ENCODE data around the gene B4GALT2.

The B4GALT2 gene

GRCh38 chr1:43991476-43992231 lies 12.6 kb downstream of the B4GALT2 start, which contains the start of gene CCDC24:
Gene CCDC24, plus strand, starts transcription at chr1:43991599. Its CDS starts 280 bp downstream, at chr1:43991879.
- H3K18ac ChIP-seq (ENCODE audit: low read length), result peak within 1 kb of the TSS; percentile 98
- H2AK5ac ChIP-seq (ENCODE audit: low read depth, low read length), result peak within 1 kb of the TSS; percentile 66
- peak within 1 kb of the TSS; percentile 99 for H3K23ac ChIP-seq (ENCODE audit: low read depth, low read length, poor library complexity)
- peak within 1 kb of the TSS; percentile 99 for H2AFZ ChIP-seq (ENCODE audit: low read length)
- peak within 1 kb of the TSS; percentile 63 to 83 for H3K4me3 ChIP-seq (ENCODE audit: low read length in 2 of 2)
- peak within 1 kb of the TSS; percentile 44 for H3K27ac ChIP-seq (replicated peaks; ENCODE audit: low read length)
- no peak within 1 kb of the TSS for H2BK120ac ChIP-seq (ENCODE audit: low read depth, low read length)
- no peak for DNase-seq (ENCODE audit: low spot score)
- no peak within 1 kb of the TSS for H3K4ac ChIP-seq (ENCODE audit: low read length)
- H2BK5ac ChIP-seq (ENCODE audit: low read length), result peak within 1 kb of the TSS; percentile 84
- peak within 1 kb of the TSS; percentile 96 for H3K9ac ChIP-seq (ENCODE audit: low read depth, low read length, poor library complexity)
- WGBS, 2 donors (ENCODE audit: extremely low coverage in 2 of 2, insufficient read length in 2 of 2, insufficient replicate concordance in 1 of 2), result no CpG with 5 or more reads among the region's 66 CpGs
- no peaks in the 10 kb centered on the region for H3K79me1 ChIP-seq (ENCODE audit: low read depth, low read length)
- H3K27me3 ChIP-seq (ENCODE audit: control insufficient read depth in 3 of 3, insufficient read depth in 3 of 3, low read depth in 1 of 3, low read length in 3 of 3), result no peaks in the 10 kb centered on the region
- H3K36me3 ChIP-seq (replicated peaks in 1 of 2; ENCODE audit: control insufficient read depth in 2 of 2, insufficient read depth in 2 of 2, low read length in 2 of 2), result peaks cover 5 to 17% of the 10 kb centered on the region in 2 donors
- no peaks in the 10 kb centered on the region for H3K9me3 ChIP-seq (replicated peaks in 1 of 2; ENCODE audit: control insufficient read depth in 2 of 2, insufficient read depth in 1 of 2, low read depth in 1 of 2, low read length in 2 of 2)
- H2BK12ac ChIP-seq (ENCODE audit: low read length), result peak within 1 kb of the TSS; percentile 93
- H4K8ac ChIP-seq (ENCODE audit: low read depth, low read length), result no peak within 1 kb of the TSS
- peaks cover 12 to 25% of the 10 kb centered on the region in 2 donors for H3K4me1 ChIP-seq (ENCODE audit: control insufficient read depth in 2 of 2, insufficient read depth in 1 of 2, low read depth in 1 of 2, low read length in 2 of 2)
- H3K4me2 ChIP-seq (ENCODE audit: insufficient read depth, low read length, poor library complexity, severe bottlenecking), result peak within 1 kb of the TSS; percentile 92
- no peak within 1 kb of the TSS for H4K91ac ChIP-seq (ENCODE audit: low read depth, low read length, poor library complexity)
- H2BK15ac ChIP-seq (ENCODE audit: low read length), result peak within 1 kb of the TSS; percentile 27
- H3K14ac ChIP-seq (ENCODE audit: low read length), result peak within 1 kb of the TSS; percentile 95

DNA sequence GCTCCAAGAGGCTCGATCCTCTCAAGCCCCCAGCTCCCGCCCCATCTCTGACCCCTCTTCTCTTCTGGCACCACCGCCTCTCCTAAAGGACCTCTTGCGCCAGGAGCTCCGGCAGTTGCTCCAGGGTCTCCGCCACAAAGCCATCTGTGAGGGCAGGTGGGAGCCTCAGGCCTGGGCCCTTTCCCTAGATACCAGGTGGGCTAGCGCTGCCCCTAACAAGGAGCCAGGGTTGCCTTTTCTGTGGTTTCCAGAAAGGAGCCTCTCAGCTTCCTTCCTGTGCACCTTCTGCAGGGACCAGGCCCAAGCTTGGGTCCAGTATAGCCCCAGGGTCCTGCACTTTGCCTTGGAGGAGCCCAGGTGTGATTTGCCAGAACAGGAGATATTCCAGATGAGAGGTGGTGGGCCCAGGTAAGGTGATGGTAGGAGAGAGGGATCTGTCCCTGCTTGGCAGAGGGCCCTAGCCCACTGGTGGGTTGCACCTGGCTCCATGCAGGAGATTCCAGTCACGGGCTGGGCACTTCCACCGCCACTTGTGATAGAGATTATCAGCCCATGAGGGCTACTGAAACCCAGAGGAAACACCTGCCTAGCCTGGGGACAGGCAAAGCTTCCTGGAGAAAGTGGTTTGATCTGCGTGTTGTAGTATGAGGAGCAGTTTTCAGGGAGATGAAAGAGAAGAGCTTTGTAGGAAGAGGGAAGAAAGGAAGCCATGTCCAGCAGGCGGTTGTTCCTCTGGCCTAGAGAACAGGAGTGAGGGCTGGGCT lies 13.4 kb downstream of the B4GALT2 start:
- Histone ChIP-seq H2BK15ac (ENCODE audit: low read length) (peak overlapping the region; percentile 19), H3K4me3 (ENCODE audit: low read length in 2 of 2) (peak overlapping the region; percentile 63 to 83), H2BK120ac (ENCODE audit: low read depth, low read length) (no peak overlapping the region), H2BK12ac (ENCODE audit: low read length) (no peak overlapping the region), H3K4me1 (ENCODE audit: control insufficient read depth in 2 of 2, insufficient read depth in 1 of 2, low read depth in 1 of 2, low read length in 2 of 2) (peaks cover 18 to 29% of the 10 kb centered on the region in 2 donors), H3K23ac (ENCODE audit: low read depth, low read length, poor library complexity) (peak overlapping the region; percentile 35), H4K91ac (ENCODE audit: low read depth, low read length, poor library complexity) (no peak overlapping the region), H3K9me3 (replicated peaks in 1 of 2; ENCODE audit: control insufficient read depth in 2 of 2, insufficient read depth in 1 of 2, low read depth in 1 of 2, low read length in 2 of 2) (no peaks in the 10 kb centered on the region), H4K8ac (ENCODE audit: low read depth, low read length) (no peak overlapping the region), H3K18ac (ENCODE audit: low read length) (peak overlapping the region; percentile 78), H3K27ac (replicated peaks; ENCODE audit: low read length) (no peak overlapping the region), H3K14ac (ENCODE audit: low read length) (no peak overlapping the region), H2AK5ac (ENCODE audit: low read depth, low read length) (peak overlapping the region; percentile 66), H3K36me3 (replicated peaks in 1 of 2; ENCODE audit: control insufficient read depth in 2 of 2, insufficient read depth in 2 of 2, low read length in 2 of 2) (peaks cover 2 to 10% of the 10 kb centered on the region in 2 donors), H3K4me2 (ENCODE audit: insufficient read depth, low read length, poor library complexity, severe bottlenecking) (peak overlapping the region; percentile 92), H2BK5ac (ENCODE audit: low read length) (peak overlapping the region; percentile 16), H3K79me1 (ENCODE audit: low read depth, low read length) (peaks cover 2% of the 10 kb centered on the region), H3K9ac (ENCODE audit: low read depth, low read length, poor library complexity) (peak overlapping the region; percentile 68), H3K4ac (ENCODE audit: low read length) (no peak overlapping the region), H2AFZ (ENCODE audit: low read length) (peak overlapping the region; percentile 99), H3K27me3 (ENCODE audit: control insufficient read depth in 3 of 3, insufficient read depth in 3 of 3, low read depth in 1 of 3, low read length in 3 of 3) (no peaks in the 10 kb centered on the region)
- no peak for DNase-seq (ENCODE audit: low spot score)
- WGBS, 2 donors (ENCODE audit: extremely low coverage in 2 of 2, insufficient read length in 2 of 2, insufficient replicate concordance in 1 of 2), result no CpG with 5 or more reads among the region's 11 CpGs

GRCh38 chr1:43993206-43993914 lies 14.3 kb downstream of the B4GALT2 start:
- H2BK12ac ChIP-seq (ENCODE audit: low read length), result no peak overlapping the region
- no peak overlapping the region for H2BK5ac ChIP-seq (ENCODE audit: low read length)
- H2BK15ac ChIP-seq (ENCODE audit: low read length), result no peak overlapping the region
- H3K9ac ChIP-seq (ENCODE audit: low read depth, low read length, poor library complexity), result no peak overlapping the region
- no peak overlapping the region for H4K8ac ChIP-seq (ENCODE audit: low read depth, low read length)
- no peak overlapping the region for H3K4ac ChIP-seq (ENCODE audit: low read length)
- H3K9me3 ChIP-seq (replicated peaks in 1 of 2; ENCODE audit: control insufficient read depth in 2 of 2, insufficient read depth in 1 of 2, low read depth in 1 of 2, low read length in 2 of 2), result no peaks in the 10 kb centered on the region
- H3K79me1 ChIP-seq (ENCODE audit: low read depth, low read length), result peaks cover 2% of the 10 kb centered on the region
- H3K14ac ChIP-seq (ENCODE audit: low read length), result no peak overlapping the region
- DNase-seq (ENCODE audit: low spot score), result no peak
- no peak overlapping the region for H2AFZ ChIP-seq (ENCODE audit: low read length)
- H3K36me3 ChIP-seq (replicated peaks in 1 of 2; ENCODE audit: control insufficient read depth in 2 of 2, insufficient read depth in 2 of 2, low read length in 2 of 2), result peaks cover 4 to 8% of the 10 kb centered on the region in 2 donors
- H3K23ac ChIP-seq (ENCODE audit: low read depth, low read length, poor library complexity), result no peak overlapping the region
- H4K91ac ChIP-seq (ENCODE audit: low read depth, low read length, poor library complexity), result no peak overlapping the region
- peaks cover 18 to 32% of the 10 kb centered on the region in 2 donors for H3K4me1 ChIP-seq (ENCODE audit: control insufficient read depth in 2 of 2, insufficient read depth in 1 of 2, low read depth in 1 of 2, low read length in 2 of 2)
- H3K4me3 ChIP-seq (ENCODE audit: low read length in 2 of 2), result no peak overlapping the region
- no peak overlapping the region for H2AK5ac ChIP-seq (ENCODE audit: low read depth, low read length)
- no CpG with 5 or more reads among the region's 9 CpGs for WGBS, 2 donors (ENCODE audit: extremely low coverage in 2 of 2, insufficient read length in 2 of 2, insufficient replicate concordance in 1 of 2)
- H2BK120ac ChIP-seq (ENCODE audit: low read depth, low read length), result no peak overlapping the region
- no peaks in the 10 kb centered on the region for H3K27me3 ChIP-seq (ENCODE audit: control insufficient read depth in 3 of 3, insufficient read depth in 3 of 3, low read depth in 1 of 3, low read length in 3 of 3)
- H3K4me2 ChIP-seq (ENCODE audit: insufficient read depth, low read length, poor library complexity, severe bottlenecking), result no peak overlapping the region
- no peak overlapping the region for H3K27ac ChIP-seq (replicated peaks; ENCODE audit: low read length)
- no peak overlapping the region for H3K18ac ChIP-seq (ENCODE audit: low read length)
